Measurements from ENCODE around the gene IL6. TPM values are rescaled to one million over a fixed set of nuclear protein-coding genes. Genes with fewer than 3 reads are reported as not detected.

The IL6 gene
- total RNA-seq, 2 experiments from 2014 or later = not detected

DNA sequence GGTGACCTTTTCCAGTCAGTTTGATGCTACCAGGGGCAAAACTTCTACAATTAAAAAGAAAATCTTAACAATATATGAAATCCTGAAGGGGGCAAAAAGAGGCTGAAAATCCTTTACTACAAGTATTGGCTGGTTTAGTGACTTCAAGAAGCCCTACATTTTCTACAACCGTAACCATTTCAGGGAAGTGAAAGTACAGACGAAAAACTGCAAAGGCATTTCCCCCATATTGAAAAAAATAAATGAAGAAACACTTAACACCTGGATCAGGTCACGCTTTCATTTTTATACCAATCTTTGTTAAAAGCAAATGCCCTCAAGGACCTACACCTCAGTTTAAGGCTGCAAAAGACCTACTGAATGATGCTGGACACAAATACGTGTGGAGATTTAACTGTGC, 38.6 kb downstream of the IL6 start:
- H3K27me3 Mint-ChIP-seq = peaks cover 60% of the 10 kb centered on the region
- no peaks in the 10 kb centered on the region for H3K4me1 Mint-ChIP-seq (ENCODE audit: low read depth)
- H3K4me3 ChIP-seq (ENCODE audit: low read length) = no peak overlapping the region
- no peak for DNase-seq
- ChIA-PET CTCF (no interaction called here), POLR2A (no interaction called here)
- no peaks in the 10 kb centered on the region for H3K9me3 Mint-ChIP-seq
- H3K36me3 Mint-ChIP-seq (ENCODE audit: low read depth) = no peaks in the 10 kb centered on the region
- intact Hi-C loops (cut with DNase I, micrococcal nuclease) = no loop called here
- H3K4me1 ChIP-seq (ENCODE audit: insufficient read depth, low read length) = no peaks in the 10 kb centered on the region
- H3K36me3 ChIP-seq (ENCODE audit: insufficient read depth, low read length) = no peaks in the 10 kb centered on the region
- H3K9me3 ChIP-seq (ENCODE audit: control insufficient read depth in 1 of 2, insufficient read depth in 1 of 2, low read length in 2 of 2) = no peaks in the 10 kb centered on the region
- peaks cover 0 to 6% of the 10 kb centered on the region in 2 experiments for H3K27me3 ChIP-seq (ENCODE audit: control insufficient read depth in 1 of 2, insufficient read depth in 2 of 2, low read length in 2 of 2)
- H3K27ac ChIP-seq (ENCODE audit: low read depth in 1 of 2, low read length in 2 of 2) = no peak overlapping the region
- no peak for ATAC-seq (ENCODE audit: poor library complexity)
- H3K4me3 Mint-ChIP-seq = no peak overlapping the region
- H3K27ac Mint-ChIP-seq = no peak overlapping the region
- TF ChIP-seq, protein P1, sequence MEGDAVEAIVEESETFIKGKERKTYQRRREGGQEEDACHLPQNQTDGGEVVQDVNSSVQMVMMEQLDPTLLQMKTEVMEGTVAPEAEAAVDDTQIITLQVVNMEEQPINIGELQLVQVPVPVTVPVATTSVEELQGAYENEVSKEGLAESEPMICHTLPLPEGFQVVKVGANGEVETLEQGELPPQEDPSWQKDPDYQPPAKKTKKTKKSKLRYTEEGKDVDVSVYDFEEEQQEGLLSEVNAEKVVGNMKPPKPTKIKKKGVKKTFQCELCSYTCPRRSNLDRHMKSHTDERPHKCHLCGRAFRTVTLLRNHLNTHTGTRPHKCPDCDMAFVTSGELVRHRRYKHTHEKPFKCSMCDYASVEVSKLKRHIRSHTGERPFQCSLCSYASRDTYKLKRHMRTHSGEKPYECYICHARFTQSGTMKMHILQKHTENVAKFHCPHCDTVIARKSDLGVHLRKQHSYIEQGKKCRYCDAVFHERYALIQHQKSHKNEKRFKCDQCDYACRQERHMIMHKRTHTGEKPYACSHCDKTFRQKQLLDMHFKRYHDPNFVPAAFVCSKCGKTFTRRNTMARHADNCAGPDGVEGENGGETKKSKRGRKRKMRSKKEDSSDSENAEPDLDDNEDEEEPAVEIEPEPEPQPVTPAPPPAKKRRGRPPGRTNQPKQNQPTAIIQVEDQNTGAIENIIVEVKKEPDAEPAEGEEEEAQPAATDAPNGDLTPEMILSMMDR (IDR thresholded peaks at IDR 0.05) = no peak

DNA sequence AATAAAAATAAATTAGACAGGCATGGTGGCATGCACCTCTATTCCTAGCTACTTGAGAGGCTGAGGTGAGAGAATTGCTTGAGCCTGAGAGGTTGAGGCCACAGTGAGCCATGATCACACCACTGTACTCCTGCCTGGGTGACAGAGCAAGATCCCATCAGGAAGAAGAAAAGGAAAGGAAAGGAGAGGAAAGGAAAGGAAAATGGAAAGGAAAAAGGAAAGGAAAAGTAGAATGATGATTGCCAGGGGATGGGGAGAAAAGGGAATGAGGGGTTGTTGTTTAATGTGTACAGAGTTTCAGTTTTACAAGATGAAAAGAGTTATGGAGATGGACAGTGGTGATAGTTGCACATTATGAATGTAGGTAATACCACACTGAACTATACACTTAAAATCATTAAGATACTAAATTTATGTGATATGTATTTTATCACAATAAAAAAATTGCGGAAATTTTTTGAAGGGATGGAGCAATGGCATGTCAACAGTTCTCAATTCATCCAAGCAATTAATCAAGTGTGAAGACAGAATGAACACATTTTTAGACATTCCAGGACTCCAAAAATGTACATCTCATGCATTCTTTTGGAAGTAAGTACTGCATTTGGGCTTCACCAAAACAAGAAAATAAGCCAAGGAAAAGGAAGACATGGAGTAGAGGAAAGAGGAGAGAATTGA, 44.3 kb downstream of the IL6 start:
- H3K27ac ChIP-seq (ENCODE audit: low read depth in 1 of 2, low read length in 2 of 2) = no peak overlapping the region
- no peaks in the 10 kb centered on the region for H3K4me1 ChIP-seq (ENCODE audit: insufficient read depth, low read length)
- Mint-ChIP-seq H3K27ac (no peak overlapping the region), H3K27me3 (peaks cover 30% of the 10 kb centered on the region), H3K36me3 (ENCODE audit: low read depth) (no peaks in the 10 kb centered on the region), H3K4me1 (ENCODE audit: low read depth) (no peaks in the 10 kb centered on the region), H3K4me3 (no peak overlapping the region), H3K9me3 (no peaks in the 10 kb centered on the region)
- ATAC-seq (ENCODE audit: poor library complexity) (no peak), DNase-seq (no peak)
- H3K36me3 ChIP-seq (ENCODE audit: insufficient read depth, low read length) = no peaks in the 10 kb centered on the region
- peaks cover 0 to 7% of the 10 kb centered on the region in 2 experiments for H3K27me3 ChIP-seq (ENCODE audit: control insufficient read depth in 1 of 2, insufficient read depth in 2 of 2, low read length in 2 of 2)
- TF ChIP-seq, protein P1 (IDR thresholded peaks at IDR 0.05) = no peak
- ChIA-PET CTCF (no interaction called here), POLR2A (no interaction called here)
- H3K9me3 ChIP-seq (ENCODE audit: control insufficient read depth in 1 of 2, insufficient read depth in 1 of 2, low read length in 2 of 2) = no peaks in the 10 kb centered on the region
- intact Hi-C loops (cut with DNase I, micrococcal nuclease) = no loop called here
- H3K4me3 ChIP-seq (ENCODE audit: low read length) = no peak overlapping the region

- TF ChIP-seq, protein P1 (IDR thresholded peaks at IDR 0.05) = no peak
- H3K4me3 ChIP-seq (ENCODE audit: low read length) = no peak overlapping the region
- H3K4me1 ChIP-seq (ENCODE audit: insufficient read depth, low read length) = no peaks in the 10 kb centered on the region
- CTCF ChIA-PET = interaction anchor here (1.8 kb wide), 1 partner anchor 10 kb away, joined by 4 read pairs; no protein-coding TSS in a partner anchor
- peaks cover 31% of the 10 kb centered on the region for H3K27me3 Mint-ChIP-seq
- intact Hi-C loops (cut with DNase I, micrococcal nuclease) = no loop called here
- no peaks in the 10 kb centered on the region for H3K9me3 Mint-ChIP-seq
- POLR2A ChIA-PET = no interaction called here
- no peak overlapping the region for H3K27ac ChIP-seq (ENCODE audit: low read depth in 1 of 2, low read length in 2 of 2)
- H3K9me3 ChIP-seq (ENCODE audit: control insufficient read depth in 1 of 2, insufficient read depth in 1 of 2, low read length in 2 of 2) = no peaks in the 10 kb centered on the region
- no peaks in the 10 kb centered on the region for H3K4me1 Mint-ChIP-seq (ENCODE audit: low read depth)
- peaks cover 0 to 7% of the 10 kb centered on the region in 2 experiments for H3K27me3 ChIP-seq (ENCODE audit: control insufficient read depth in 1 of 2, insufficient read depth in 2 of 2, low read length in 2 of 2)
- H3K27ac Mint-ChIP-seq = no peak overlapping the region
- no peaks in the 10 kb centered on the region for H3K36me3 Mint-ChIP-seq (ENCODE audit: low read depth)
- no peak overlapping the region for H3K4me3 Mint-ChIP-seq
- DNase-seq (no peak), ATAC-seq (ENCODE audit: poor library complexity) (no peak)
- H3K36me3 ChIP-seq (ENCODE audit: insufficient read depth, low read length) = no peaks in the 10 kb centered on the region
Observed at GRCh38 chr7:22771872-22772228, 44.9 kb downstream of the IL6 start.
